ENCODE results near the gene STRN. TPM values are rescaled to one million over a fixed set of nuclear protein-coding genes. Genes with fewer than 3 reads are reported as not detected.

Gene STRN
- total RNA-seq, 1 experiment from 2014 or later, result 25.3 TPM

DNA sequence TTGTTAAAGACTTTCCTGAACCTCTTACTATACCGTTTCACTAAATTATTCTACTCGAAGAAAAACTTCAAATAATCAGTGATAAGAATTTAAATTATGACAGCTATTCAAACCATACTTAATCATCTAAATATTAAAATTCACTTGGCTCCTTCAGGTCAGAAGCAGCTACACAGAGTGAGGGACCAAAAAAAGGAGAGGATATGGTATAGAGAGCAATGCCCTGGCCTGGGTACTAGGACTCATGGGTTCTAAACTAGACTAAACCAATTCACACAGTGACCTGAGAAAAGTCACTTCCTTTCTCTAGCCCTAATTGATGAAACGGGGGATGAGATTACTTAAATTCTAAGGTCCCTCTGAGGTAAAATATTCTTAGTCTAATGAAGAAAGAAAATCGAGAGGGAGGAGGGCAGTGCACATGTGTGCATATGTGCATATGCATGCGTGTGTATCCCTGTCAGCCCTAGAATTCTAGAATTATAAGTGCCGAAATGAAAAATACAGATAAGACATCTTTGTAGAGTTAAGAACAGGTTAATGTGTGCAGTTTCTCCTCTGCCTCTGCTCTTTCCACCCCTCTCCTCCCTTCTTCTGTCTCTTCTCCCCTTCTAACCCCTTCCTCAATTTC, 11.2 kb downstream of the STRN start:
- CTCF ChIA-PET, result interaction anchor here (0.6 kb wide), 1 partner anchor 14 kb away, joined by 8 read pairs; no protein-coding TSS in a partner anchor
- BruUV-seq (replicated peaks), result no TSS peak
- POLR2A ChIA-PET, result interaction anchor here (1.1 to 4.6 kb wide), 3 partner anchors 7 to 66 kb away, joined by 4 to 27 read pairs (median 5); partner anchors contain the start of gene STRN

DNA sequence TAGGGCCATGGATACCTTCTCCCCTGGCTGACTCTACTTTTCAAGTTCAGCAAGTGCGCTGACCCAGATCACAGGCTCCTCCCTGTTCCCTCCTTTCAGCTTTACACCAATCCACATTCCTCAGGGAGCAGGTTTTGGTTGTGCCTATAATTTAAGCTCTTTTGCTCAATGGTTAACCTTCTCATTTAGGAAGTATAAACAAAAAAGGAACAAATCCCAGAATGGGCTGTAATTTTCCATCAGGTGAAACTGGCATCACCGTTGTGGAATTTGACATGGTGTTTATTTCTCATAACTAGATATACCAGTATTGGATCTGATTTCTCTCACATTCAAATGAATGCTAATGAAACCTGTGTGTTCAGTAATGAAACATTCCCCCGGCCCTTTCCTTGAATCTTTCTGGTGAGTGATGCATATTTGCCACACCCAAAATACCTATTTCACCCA, 13.6 kb downstream of the STRN start:
- intact Hi-C loops (cut with micrococcal nuclease), result no loop called here
- Mint-ChIP-seq H3K4me3 (ENCODE audit: unreplicated experiment) (no peak overlapping the region), H3K36me3 (ENCODE audit: insufficient read depth, unreplicated experiment) (peaks cover 11% of the 10 kb centered on the region), H3K27ac (ENCODE audit: low read depth, unreplicated experiment) (peak overlapping the region; percentile 1), H3K27me3 (ENCODE audit: insufficient read depth, unreplicated experiment) (no peaks in the 10 kb centered on the region), H3K4me1 (ENCODE audit: insufficient read depth, unreplicated experiment) (peaks cover 31% of the 10 kb centered on the region), H3K9me3 (ENCODE audit: unreplicated experiment) (no peaks in the 10 kb centered on the region)
- POLR2A ChIA-PET, result interaction anchor here (0.9 to 4.6 kb wide), 5 partner anchors 9 to 60 kb away, joined by 3 to 36 read pairs (median 8); partner anchors contain the start of gene STRN
- CTCF ChIA-PET, result interaction anchor here (1.6 kb wide), 1 partner anchor 33 kb away, joined by 3 read pairs; no protein-coding TSS in a partner anchor
- no TSS peak for BruUV-seq (replicated peaks)
- DNase-seq (ENCODE audit: unreplicated experiment), result peak; percentile 9
- TF ChIP-seq, protein P1, sequence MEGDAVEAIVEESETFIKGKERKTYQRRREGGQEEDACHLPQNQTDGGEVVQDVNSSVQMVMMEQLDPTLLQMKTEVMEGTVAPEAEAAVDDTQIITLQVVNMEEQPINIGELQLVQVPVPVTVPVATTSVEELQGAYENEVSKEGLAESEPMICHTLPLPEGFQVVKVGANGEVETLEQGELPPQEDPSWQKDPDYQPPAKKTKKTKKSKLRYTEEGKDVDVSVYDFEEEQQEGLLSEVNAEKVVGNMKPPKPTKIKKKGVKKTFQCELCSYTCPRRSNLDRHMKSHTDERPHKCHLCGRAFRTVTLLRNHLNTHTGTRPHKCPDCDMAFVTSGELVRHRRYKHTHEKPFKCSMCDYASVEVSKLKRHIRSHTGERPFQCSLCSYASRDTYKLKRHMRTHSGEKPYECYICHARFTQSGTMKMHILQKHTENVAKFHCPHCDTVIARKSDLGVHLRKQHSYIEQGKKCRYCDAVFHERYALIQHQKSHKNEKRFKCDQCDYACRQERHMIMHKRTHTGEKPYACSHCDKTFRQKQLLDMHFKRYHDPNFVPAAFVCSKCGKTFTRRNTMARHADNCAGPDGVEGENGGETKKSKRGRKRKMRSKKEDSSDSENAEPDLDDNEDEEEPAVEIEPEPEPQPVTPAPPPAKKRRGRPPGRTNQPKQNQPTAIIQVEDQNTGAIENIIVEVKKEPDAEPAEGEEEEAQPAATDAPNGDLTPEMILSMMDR (IDR thresholded peaks at IDR 0.05; ENCODE audit: unreplicated experiment), result no peak

More for the DNA sequence above, 11.2 kb downstream of the STRN start:
- no peak for DNase-seq (ENCODE audit: unreplicated experiment)
- TF ChIP-seq, protein P1 (IDR thresholded peaks at IDR 0.05; ENCODE audit: unreplicated experiment), result no peak
- H3K9me3 Mint-ChIP-seq (ENCODE audit: unreplicated experiment), result no peaks in the 10 kb centered on the region
- peak overlapping the region; percentile 1 for H3K27ac Mint-ChIP-seq (ENCODE audit: low read depth, unreplicated experiment)
- peaks cover 18% of the 10 kb centered on the region for H3K36me3 Mint-ChIP-seq (ENCODE audit: insufficient read depth, unreplicated experiment)
- no peaks in the 10 kb centered on the region for H3K27me3 Mint-ChIP-seq (ENCODE audit: insufficient read depth, unreplicated experiment)
- H3K4me3 Mint-ChIP-seq (ENCODE audit: unreplicated experiment), result no peak overlapping the region
- intact Hi-C loops (cut with micrococcal nuclease), result no loop called here
- peaks cover 22% of the 10 kb centered on the region for H3K4me1 Mint-ChIP-seq (ENCODE audit: insufficient read depth, unreplicated experiment)

DNA sequence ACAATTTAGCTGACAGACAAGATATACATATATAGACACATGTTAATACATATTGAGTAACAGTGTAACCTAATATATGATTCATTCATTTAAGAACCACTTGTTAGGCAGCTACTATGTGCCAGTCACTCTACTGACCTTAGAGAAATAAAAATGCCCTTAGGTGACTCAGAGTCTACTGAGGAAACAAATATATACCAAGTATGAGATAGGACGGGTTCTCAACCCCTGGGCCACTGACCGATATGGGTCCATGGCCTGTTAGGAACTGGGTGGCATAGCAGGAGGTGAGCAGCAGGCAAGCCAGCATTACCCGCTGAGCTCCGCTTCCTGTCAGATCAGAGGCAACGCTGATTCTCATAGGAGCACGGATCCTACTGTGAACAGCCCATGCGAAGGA, 14.8 kb downstream of the STRN start:
- intact Hi-C loops (cut with micrococcal nuclease), result no loop called here
- Mint-ChIP-seq H3K4me1 (ENCODE audit: insufficient read depth, unreplicated experiment) (peaks cover 31% of the 10 kb centered on the region), H3K4me3 (ENCODE audit: unreplicated experiment) (peak overlapping the region; percentile 28), H3K27me3 (ENCODE audit: insufficient read depth, unreplicated experiment) (no peaks in the 10 kb centered on the region), H3K27ac (ENCODE audit: low read depth, unreplicated experiment) (peak overlapping the region; percentile 67), H3K36me3 (ENCODE audit: insufficient read depth, unreplicated experiment) (peaks cover 11% of the 10 kb centered on the region), H3K9me3 (ENCODE audit: unreplicated experiment) (no peaks in the 10 kb centered on the region)
- ChIA-PET CTCF (interaction anchor here (0.6 to 1.6 kb wide), 3 partner anchors 32 to 132 kb away, joined by 3 to 7 read pairs (median 4); no protein-coding TSS in a partner anchor), POLR2A (interaction anchor here (0.6 to 4.6 kb wide), 11 partner anchors 11 to 133 kb away, joined by 3 to 36 read pairs (median 4); partner anchors contain the start of genes GPATCH11, HEATR5B and STRN)
- DNase-seq (ENCODE audit: unreplicated experiment), result peak; percentile 72
- BruUV-seq (replicated peaks), result no TSS peak
- TF ChIP-seq, protein P1 (IDR thresholded peaks at IDR 0.05; ENCODE audit: unreplicated experiment), result no peak

DNA sequence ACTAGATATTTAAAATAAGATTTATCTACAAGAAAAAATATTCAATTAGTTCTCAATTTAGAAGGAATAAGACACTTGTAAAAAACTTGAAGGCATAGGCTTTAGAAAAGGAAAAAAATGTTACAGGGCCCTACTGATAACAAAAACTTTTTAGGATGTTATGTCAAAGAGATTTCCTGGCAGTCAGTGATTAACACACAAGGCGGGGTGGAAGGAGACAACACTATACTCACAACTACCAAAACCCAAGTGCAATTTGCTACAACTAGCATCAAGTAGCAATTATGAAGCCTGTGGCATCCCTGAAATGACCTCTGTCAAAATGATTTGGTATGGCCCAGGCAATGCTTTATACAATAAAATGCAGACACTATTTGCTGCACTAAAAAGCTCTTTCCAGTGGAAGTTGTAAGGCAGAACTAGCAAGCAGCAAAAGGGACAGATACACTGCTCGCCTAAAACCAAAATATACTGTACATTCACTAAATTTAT, 15.3 kb downstream of the STRN start:
- peak overlapping the region; percentile 67 for H3K27ac Mint-ChIP-seq (ENCODE audit: low read depth, unreplicated experiment)
- H3K4me1 Mint-ChIP-seq (ENCODE audit: insufficient read depth, unreplicated experiment), result peaks cover 31% of the 10 kb centered on the region
- no peak overlapping the region for H3K4me3 Mint-ChIP-seq (ENCODE audit: unreplicated experiment)
- TF ChIP-seq, protein P1 (IDR thresholded peaks at IDR 0.05; ENCODE audit: unreplicated experiment), result no peak
- intact Hi-C loops (cut with micrococcal nuclease), result no loop called here
- BruUV-seq (replicated peaks), result no TSS peak
- ChIA-PET CTCF (interaction anchor here (0.6 to 1.2 kb wide), 3 partner anchors 12 to 131 kb away, joined by 3 to 4 read pairs (median 3); no protein-coding TSS in a partner anchor), POLR2A (interaction anchor here (0.6 to 4.6 kb wide), 11 partner anchors 11 to 134 kb away, joined by 3 to 36 read pairs (median 4); partner anchors contain the start of genes GPATCH11, HEATR5B and STRN)
- no peaks in the 10 kb centered on the region for H3K9me3 Mint-ChIP-seq (ENCODE audit: unreplicated experiment)
- peaks cover 11% of the 10 kb centered on the region for H3K36me3 Mint-ChIP-seq (ENCODE audit: insufficient read depth, unreplicated experiment)
- no peak for DNase-seq (ENCODE audit: unreplicated experiment)
- H3K27me3 Mint-ChIP-seq (ENCODE audit: insufficient read depth, unreplicated experiment), result no peaks in the 10 kb centered on the region

All from MCF 10A (cell line).